ENCODE data around the gene HCRTR1.

Gene HCRTR1

GRCh38 chr1:31617218-31617915, at the start of gene HCRTR1:
HCRTR1 (plus strand) TSS chr1:31617689; CDS start chr1:31619193, 1,504 bp downstream.
- DNase-seq = no peak

- DNase-seq = no peak
These were observed 49.4 kb upstream of the HCRTR1 start for GRCh38 chr1:31567956-31568570.

- DNase-seq = no peak
These were observed 48.4 kb upstream of the HCRTR1 start for GRCh38 chr1:31568895-31569595.

GRCh38 chr1:31569596-31570173, 47.8 kb upstream of the HCRTR1 start:
- no peak for DNase-seq

GRCh38 chr1:31570228-31570627, 47.3 kb upstream of the HCRTR1 start:
- no peak for DNase-seq

GRCh38 chr1:31570906-31571305, 46.6 kb upstream of the HCRTR1 start:
- no peak for DNase-seq

- DNase-seq = no peak
These were observed 45.9 kb upstream of the HCRTR1 start for GRCh38 chr1:31571340-31572295.

GRCh38 chr1:31572323-31573104, 45.0 kb upstream of the HCRTR1 start:
- DNase-seq = no peak

GRCh38 chr1:31573261-31573660, 44.2 kb upstream of the HCRTR1 start:
- no peak for DNase-seq

GRCh38 chr1:31574749-31575368, 42.6 kb upstream of the HCRTR1 start:
- DNase-seq = no peak

- no peak for DNase-seq
These were observed 41.9 kb upstream of the HCRTR1 start for GRCh38 chr1:31575369-31576140.

- no peak for DNase-seq
These were observed 41.3 kb upstream of the HCRTR1 start, which contains the start of gene TINAGL1 for GRCh38 chr1:31576201-31576669. TINAGL1 (plus strand) TSS chr1:31576515; CDS start chr1:31577149, 634 bp downstream.

GRCh38 chr1:31576743-31577455, 40.6 kb upstream of the HCRTR1 start:
- no peak for DNase-seq

GRCh38 chr1:31577515-31578192, 39.8 kb upstream of the HCRTR1 start:
- DNase-seq = no peak

GRCh38 chr1:31579374-31579773, 38.1 kb upstream of the HCRTR1 start:
- DNase-seq = no peak

GRCh38 chr1:31580513-31580870, 37.0 kb upstream of the HCRTR1 start:
- no peak for DNase-seq

- no peak for DNase-seq
These were observed 36.4 kb upstream of the HCRTR1 start for GRCh38 chr1:31580891-31581603.

Measured in NCI-H524 treated with DMSO at 0.1 percent for 48 hours (cell line).